Transverse colon (tissue), 4 donors: ENCODE results near the gene CCT6A. TPM values are rescaled to one million over a fixed set of nuclear protein-coding genes. Genes with fewer than 3 reads are reported as not detected.
"Not testable (repeated sequence)": the region's sequence is repeated elsewhere in the genome, so short reads cannot be mapped to it uniquely, and the experiment has no call there.

ENCODE experiments used
- DNase-seq: peaks from one replicate; pipeline ENCODE4 v3.0.0-alpha.2; 2019
- H3K27ac ChIP-seq, 4 donors: fragments of 200-600 bp; sonication (generic); 2 replicates each; pipeline ENCODE4 v1.5.1; 2016 to 2018; ENCODE audit warnings: inconsistent platforms in 4 of 4
- H3K27me3 ChIP-seq: fragments of 200-600 bp; sonication (generic); 2 replicates; pipeline ENCODE4 v1.5.1; 2017; ENCODE audit warnings: inconsistent platforms
- H3K36me3 ChIP-seq, 4 donors: fragments of 200-600 bp; sonication (generic); 2 replicates each; pipeline ENCODE4 v1.5.1; 2017 to 2019; ENCODE audit warnings: inconsistent platforms in 4 of 4
- H3K4me1 ChIP-seq, 4 donors: fragments of 200-600 bp; sonication (generic); 2 replicates each; pipeline ENCODE4 v1.5.1; 2017 to 2020; ENCODE audit warnings: inconsistent platforms in 4 of 4
- H3K4me3 ChIP-seq, 4 donors: fragments of 200-600 bp; sonication (generic); 1 replicate in 1 of 4; 2 replicates in 3 of 4; pipeline versions ENCODE4 v1.5.1 to v1.6.1; 2017 to 2019; ENCODE audit warnings: inconsistent platforms in 4 of 4
- H3K9me3 ChIP-seq, 2 donors: fragments of 200-600 bp; sonication (generic); 2 replicates each; pipeline ENCODE4 v1.5.1; 2017 to 2019; ENCODE audit warnings: inconsistent platforms in 2 of 2
- EP300 ChIP-seq: sonication (generic); formaldehyde crosslinking; IDR thresholded peaks from one replicate; pipeline ENCODE4 v1.6.1; 2017; ENCODE audit warnings: antibody characterized with exemption, low read depth
- POLR2A ChIP-seq: fragments of 450-650 bp; IDR thresholded peaks from one replicate; pipeline ENCODE4 v1.6.1; 2016; ENCODE audit warnings: antibody characterized with exemption, mild to moderate bottlenecking, moderate library complexity
- POLR2AphosphoS5 ChIP-seq, 3 donors: sonication (generic); formaldehyde crosslinking; IDR thresholded peaks; one replicate each; pipeline ENCODE4 v1.6.1; 2016; ENCODE audit warnings: antibody characterized with exemption in 3 of 3
- WGBS, 2 donors: methylation state at CpG; one replicate each; pipeline ENCODE4 v1.1.5; 2018; ENCODE audit warnings: low coverage in 1 of 2; 5-methylcytosine and 5-hydroxymethylcytosine counted together
- in situ Hi-C, 4 donors: fragments of 200-750 bp; cut with MboI; loops; one replicate each; pipeline versions ENCODE4 v1.15.0 to v1.15.1; 2017; ENCODE audit warnings: low sequenced_read_pairs in 3 of 4, low pct_ligation_motif_present in 1 of 4, low pct_unique_long_range_greater_than_20kb in 1 of 4
- intact Hi-C: fragments of 100-400 bp; cut with DNase I; formaldehyde crosslinking; loops from one replicate; pipeline ENCODE4 v1.15.1; 2023; ENCODE audit warnings: low total_unique reads
- small RNA-seq, 4 donors: library from RNA; depleted of rRNA; stranded (forward); fragments of <200 nt; gene quantifications; one replicate each; pipeline ENCODE3, GENCODE V24; 2016
- total RNA-seq, 4 donors: library from RNA; depleted of rRNA; stranded (reverse); fragments of >200 nt; gene quantifications; one replicate each; pipeline ENCODE4 v1.1.0, GENCODE V29; 2016
- TF ChIP-seq, protein P1 (sequence below), 5 experiments: fragments of 200-600 bp in 3 of 5; fragments of 450-650 bp in 2 of 5; sonication (generic) in 3 of 5; IDR thresholded peaks; 1 replicate in 2 of 5; 2 replicates in 3 of 5; pipeline ENCODE4 v1.5.1; 2016 to 2017; ENCODE audit warnings: antibody characterized with exemption in 5 of 5, inconsistent platforms in 3 of 5, mild to moderate bottlenecking in 2 of 5, moderate library complexity in 1 of 5

CCT6A gene
- total RNA-seq, 4 donors from 2014 or later: 47.9 to 92.9 (median 70.9) TPM

DNA sequence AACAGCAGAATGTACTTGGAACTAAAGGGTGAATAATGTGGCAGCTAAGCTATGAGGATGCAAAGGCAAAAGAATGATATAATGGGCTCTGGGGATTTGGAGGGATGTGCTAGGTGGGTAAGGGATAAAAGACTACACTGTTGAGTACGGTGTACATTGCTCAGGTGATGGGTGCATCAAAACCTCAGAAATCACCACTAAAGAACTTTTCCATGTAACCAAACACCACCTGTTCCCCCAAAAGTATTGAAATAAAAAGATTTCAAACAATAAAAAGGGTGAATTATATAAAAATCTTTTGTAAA is 56.3 kb downstream of the CCT6A start:
- in situ Hi-C loops (no loop called here), intact Hi-C loops (no loop called here)
- peaks cover 0 to 16% (median 11%) of the 10 kb centered on the region in 4 donors for H3K4me1 ChIP-seq
- H3K36me3 ChIP-seq: peaks cover 0 to 15% (median 7%) of the 10 kb centered on the region in 4 donors
- no peak for DNase-seq
- no peaks in the 10 kb centered on the region for H3K9me3 ChIP-seq
- 43 to 97% methylated on average over 1 of the region's 1 CpG for WGBS, 2 donors
- no peak overlapping the region for H3K4me3 ChIP-seq
- no peaks in the 10 kb centered on the region for H3K27me3 ChIP-seq
- TF ChIP-seq POLR2AphosphoS5 (IDR thresholded peaks at IDR 0.05) (no peak), EP300 (no peak), POLR2A (no peak)
- TF ChIP-seq, protein P1, sequence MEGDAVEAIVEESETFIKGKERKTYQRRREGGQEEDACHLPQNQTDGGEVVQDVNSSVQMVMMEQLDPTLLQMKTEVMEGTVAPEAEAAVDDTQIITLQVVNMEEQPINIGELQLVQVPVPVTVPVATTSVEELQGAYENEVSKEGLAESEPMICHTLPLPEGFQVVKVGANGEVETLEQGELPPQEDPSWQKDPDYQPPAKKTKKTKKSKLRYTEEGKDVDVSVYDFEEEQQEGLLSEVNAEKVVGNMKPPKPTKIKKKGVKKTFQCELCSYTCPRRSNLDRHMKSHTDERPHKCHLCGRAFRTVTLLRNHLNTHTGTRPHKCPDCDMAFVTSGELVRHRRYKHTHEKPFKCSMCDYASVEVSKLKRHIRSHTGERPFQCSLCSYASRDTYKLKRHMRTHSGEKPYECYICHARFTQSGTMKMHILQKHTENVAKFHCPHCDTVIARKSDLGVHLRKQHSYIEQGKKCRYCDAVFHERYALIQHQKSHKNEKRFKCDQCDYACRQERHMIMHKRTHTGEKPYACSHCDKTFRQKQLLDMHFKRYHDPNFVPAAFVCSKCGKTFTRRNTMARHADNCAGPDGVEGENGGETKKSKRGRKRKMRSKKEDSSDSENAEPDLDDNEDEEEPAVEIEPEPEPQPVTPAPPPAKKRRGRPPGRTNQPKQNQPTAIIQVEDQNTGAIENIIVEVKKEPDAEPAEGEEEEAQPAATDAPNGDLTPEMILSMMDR (IDR thresholded peaks at IDR 0.05): no peak
- H3K27ac ChIP-seq: no peak overlapping the region

DNA sequence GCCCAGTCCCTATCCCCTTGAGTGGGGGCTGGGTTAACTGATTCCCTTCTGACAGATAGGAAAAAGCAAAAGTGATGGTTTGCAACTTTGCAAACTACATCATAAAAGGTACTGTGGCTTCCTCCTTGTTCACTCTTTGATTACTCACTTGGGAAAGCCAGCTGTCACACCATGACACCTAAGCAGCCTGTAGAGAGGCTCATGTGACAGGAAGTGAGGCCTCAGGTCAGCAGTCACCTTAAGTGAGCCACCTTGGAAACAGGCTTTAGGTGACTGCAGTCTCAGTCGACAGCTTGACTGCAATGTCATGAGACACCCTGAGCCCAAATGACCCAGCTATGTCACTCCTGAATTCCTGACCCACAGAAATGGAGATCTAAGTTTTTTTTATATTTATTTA is 59.0 kb downstream of the CCT6A start:
- H3K36me3 ChIP-seq: no peaks in the 10 kb centered on the region
- peaks cover 0 to 4% (median 0%) of the 10 kb centered on the region in 4 donors for H3K4me1 ChIP-seq
- TF ChIP-seq POLR2A (no peak), EP300 (no peak), POLR2AphosphoS5 (IDR thresholded peaks at IDR 0.05) (no peak)
- TF ChIP-seq, protein P1 (IDR thresholded peaks at IDR 0.05): no peak
- peaks cover 5% of the 10 kb centered on the region for H3K27me3 ChIP-seq
- in situ Hi-C loops (no loop called here), intact Hi-C loops (no loop called here)
- no peak overlapping the region for H3K4me3 ChIP-seq
- H3K27ac ChIP-seq: no peak overlapping the region
- 71 to 83% methylated on average over 1 of the region's 1 CpG for WGBS, 2 donors
- no peak for DNase-seq
- no peaks in the 10 kb centered on the region for H3K9me3 ChIP-seq

DNA sequence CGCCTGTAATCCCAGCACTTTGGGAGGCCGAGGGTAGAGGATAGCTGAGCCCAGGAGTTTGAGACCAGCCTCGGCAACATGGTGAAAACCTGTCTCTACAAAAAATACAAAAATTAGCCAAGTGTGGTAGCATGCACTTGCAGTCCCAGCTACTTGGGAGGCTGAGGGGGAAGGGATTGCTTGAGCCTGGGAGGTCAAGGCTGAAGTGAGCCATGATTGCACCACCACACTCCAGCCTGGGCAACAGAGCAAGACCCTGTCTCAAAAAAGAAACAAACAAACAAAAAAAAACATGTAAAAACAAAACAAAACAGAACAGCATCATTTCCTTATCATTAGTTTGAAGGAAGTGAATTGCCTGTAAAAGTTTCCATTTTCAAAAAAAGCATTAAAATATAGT is 60.7 kb downstream of the CCT6A start:
- in situ Hi-C loops, intact Hi-C loops, H3K27ac ChIP-seq, H3K4me3 ChIP-seq, H3K4me1 ChIP-seq, H3K36me3 ChIP-seq, DNase-seq, H3K9me3 ChIP-seq: not testable (repeated sequence)
- WGBS, 2 donors: 92% methylated on average over 3 of the region's 3 CpGs; no CpG with 5 or more reads in 1 of the 2 donors
- H3K27me3 ChIP-seq: peaks cover 19% of the 10 kb centered on the region

Small RNA genes lying within 50 kb of the gene (small RNA-seq; reads per million reads assigned to genes)
- gene SNORA15 (0 reads per million in 4 donors), gene SNORA22B (0 reads per million in 4 donors)

Other genes starting within 250 kb of the CCT6A start
- gene SEPTIN14, start 189.0 kb upstream of the CCT6A start, total RNA-seq: not detected
- gene ZNF713, start 164.3 kb upstream of the CCT6A start, total RNA-seq: 10 to 100 TPM in 1 of 4 donors, 1 to 10 TPM in 2, under 1 TPM in 1; 0.75 to 24.9 (median 4.6) TPM
- 10 to 100 TPM in 1 of 4 donors, 1 to 10 TPM in 3; 1.1 to 11.5 (median 4.5) TPM for gene MRPS17, start 99.9 kb upstream of the CCT6A start, total RNA-seq
- 100 to 1,000 TPM in 1 of 4 donors, 10 to 100 TPM in 3; 56.9 to 107 (median 84.1) TPM for gene NIPSNAP2, start 87.2 kb upstream of the CCT6A start, total RNA-seq
- gene PSPH, start 321 bp upstream of the CCT6A start, total RNA-seq: 10 to 100 TPM in 2 of 4 donors, 1 to 10 TPM in 2; 8.9 to 15.1 (median 10.0) TPM
- 100 to 1,000 TPM in 3 of 4 donors, 10 to 100 TPM in 1; 93.4 to 481 (median 127) TPM for gene SUMF2, start 12.5 kb downstream of the CCT6A start, total RNA-seq
- gene PHKG1, start 41.2 kb downstream of the CCT6A start, total RNA-seq: 1 to 10 TPM in 3 of 4 donors, not detected in 1; 1.2 to 9.7 (median 1.6) TPM
- 100 to 1,000 TPM in 3 of 4 donors, 10 to 100 TPM in 1; 99.9 to 395 (median 254) TPM for gene CHCHD2, start 54.7 kb downstream of the CCT6A start, total RNA-seq
- gene NUPR2, start 64.7 kb downstream of the CCT6A start, total RNA-seq: 1 to 10 TPM in 2 of 4 donors, not detected in 2; 2.0 to 2.4 TPM